Ishikawa (cell line): ENCODE data around the gene GNB2.

Experiments used
- CEBPB ChIP-seq: IDR thresholded peaks from 2 replicates; pipeline ENCODE4 v1.6.1; 2012
- CREB1 ChIP-seq: IDR thresholded peaks from 2 replicates; pipeline ENCODE4 v1.6.1; 2012; ENCODE audit warnings: low read depth
- EGR1 ChIP-seq: IDR thresholded peaks from 2 replicates; pipeline ENCODE4 v1.6.1; 2012
- EP300 ChIP-seq: IDR thresholded peaks from 2 replicates; pipeline ENCODE4 v1.6.1; 2012; ENCODE audit warnings: borderline replicate concordance
- FOXM1 ChIP-seq: IDR thresholded peaks from 2 replicates; pipeline ENCODE4 v1.6.1; 2012; ENCODE audit warnings: low read depth, borderline replicate concordance
- NFIC ChIP-seq: IDR thresholded peaks from 2 replicates; pipeline ENCODE4 v1.6.1; 2012
- RAD21 ChIP-seq: IDR thresholded peaks from 2 replicates; pipeline ENCODE4 v1.6.1; 2012; ENCODE audit warnings: low read depth
- TAF1 ChIP-seq: IDR thresholded peaks from 2 replicates; pipeline ENCODE4 v1.6.1; 2012; ENCODE audit warnings: low read depth, mild to moderate bottlenecking
- TCF12 ChIP-seq: IDR thresholded peaks from 2 replicates; pipeline ENCODE4 v1.6.1; 2012; ENCODE audit warnings: low read depth
- TEAD4 ChIP-seq: IDR thresholded peaks from 2 replicates; pipeline ENCODE4 v1.6.1; 2012
- YY1 ChIP-seq: IDR thresholded peaks from 2 replicates; pipeline ENCODE4 v1.6.1; 2012; ENCODE audit warnings: low read depth
- ZBTB7A ChIP-seq: IDR thresholded peaks from 2 replicates; pipeline ENCODE4 v1.6.1; 2012; ENCODE audit warnings: low read depth
- TF ChIP-seq, protein P1 (sequence below): IDR thresholded peaks from 2 replicates; pipeline ENCODE4 v1.6.1; 2012
- TF ChIP-seq, protein P2 (sequence below): IDR thresholded peaks from 2 replicates; pipeline ENCODE4 v1.6.1; 2012; ENCODE audit warnings: low read depth, mild to moderate bottlenecking
- TF ChIP-seq, protein P3 (sequence below): IDR thresholded peaks from 2 replicates; pipeline ENCODE4 v1.6.1; 2012

The GNB2 gene

GRCh38 chr7:100681491-100682227 is 8.1 kb downstream of the GNB2 start:
- TF ChIP-seq TEAD4, result no peak
- TF ChIP-seq, protein P1, sequence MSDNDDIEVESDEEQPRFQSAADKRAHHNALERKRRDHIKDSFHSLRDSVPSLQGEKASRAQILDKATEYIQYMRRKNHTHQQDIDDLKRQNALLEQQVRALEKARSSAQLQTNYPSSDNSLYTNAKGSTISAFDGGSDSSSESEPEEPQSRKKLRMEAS, result no peak
- no peak for TF ChIP-seq FOXM1
- TF ChIP-seq NFIC, result no peak
- TF ChIP-seq, protein P2, sequence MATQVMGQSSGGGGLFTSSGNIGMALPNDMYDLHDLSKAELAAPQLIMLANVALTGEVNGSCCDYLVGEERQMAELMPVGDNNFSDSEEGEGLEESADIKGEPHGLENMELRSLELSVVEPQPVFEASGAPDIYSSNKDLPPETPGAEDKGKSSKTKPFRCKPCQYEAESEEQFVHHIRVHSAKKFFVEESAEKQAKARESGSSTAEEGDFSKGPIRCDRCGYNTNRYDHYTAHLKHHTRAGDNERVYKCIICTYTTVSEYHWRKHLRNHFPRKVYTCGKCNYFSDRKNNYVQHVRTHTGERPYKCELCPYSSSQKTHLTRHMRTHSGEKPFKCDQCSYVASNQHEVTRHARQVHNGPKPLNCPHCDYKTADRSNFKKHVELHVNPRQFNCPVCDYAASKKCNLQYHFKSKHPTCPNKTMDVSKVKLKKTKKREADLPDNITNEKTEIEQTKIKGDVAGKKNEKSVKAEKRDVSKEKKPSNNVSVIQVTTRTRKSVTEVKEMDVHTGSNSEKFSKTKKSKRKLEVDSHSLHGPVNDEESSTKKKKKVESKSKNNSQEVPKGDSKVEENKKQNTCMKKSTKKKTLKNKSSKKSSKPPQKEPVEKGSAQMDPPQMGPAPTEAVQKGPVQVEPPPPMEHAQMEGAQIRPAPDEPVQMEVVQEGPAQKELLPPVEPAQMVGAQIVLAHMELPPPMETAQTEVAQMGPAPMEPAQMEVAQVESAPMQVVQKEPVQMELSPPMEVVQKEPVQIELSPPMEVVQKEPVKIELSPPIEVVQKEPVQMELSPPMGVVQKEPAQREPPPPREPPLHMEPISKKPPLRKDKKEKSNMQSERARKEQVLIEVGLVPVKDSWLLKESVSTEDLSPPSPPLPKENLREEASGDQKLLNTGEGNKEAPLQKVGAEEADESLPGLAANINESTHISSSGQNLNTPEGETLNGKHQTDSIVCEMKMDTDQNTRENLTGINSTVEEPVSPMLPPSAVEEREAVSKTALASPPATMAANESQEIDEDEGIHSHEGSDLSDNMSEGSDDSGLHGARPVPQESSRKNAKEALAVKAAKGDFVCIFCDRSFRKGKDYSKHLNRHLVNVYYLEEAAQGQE, result no peak
- no peak for TF ChIP-seq RAD21
- no peak for TF ChIP-seq YY1
- no peak for TF ChIP-seq TCF12
- TF ChIP-seq TAF1, result no peak
- TF ChIP-seq EP300, result no peak
- TF ChIP-seq EGR1, result no peak
- TF ChIP-seq CREB1, result no peak
- TF ChIP-seq, protein P3, sequence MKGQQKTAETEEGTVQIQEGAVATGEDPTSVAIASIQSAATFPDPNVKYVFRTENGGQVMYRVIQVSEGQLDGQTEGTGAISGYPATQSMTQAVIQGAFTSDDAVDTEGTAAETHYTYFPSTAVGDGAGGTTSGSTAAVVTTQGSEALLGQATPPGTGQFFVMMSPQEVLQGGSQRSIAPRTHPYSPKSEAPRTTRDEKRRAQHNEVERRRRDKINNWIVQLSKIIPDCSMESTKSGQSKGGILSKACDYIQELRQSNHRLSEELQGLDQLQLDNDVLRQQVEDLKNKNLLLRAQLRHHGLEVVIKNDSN, result no peak
- TF ChIP-seq ZBTB7A, result no peak
- no peak for TF ChIP-seq CEBPB

DNA sequence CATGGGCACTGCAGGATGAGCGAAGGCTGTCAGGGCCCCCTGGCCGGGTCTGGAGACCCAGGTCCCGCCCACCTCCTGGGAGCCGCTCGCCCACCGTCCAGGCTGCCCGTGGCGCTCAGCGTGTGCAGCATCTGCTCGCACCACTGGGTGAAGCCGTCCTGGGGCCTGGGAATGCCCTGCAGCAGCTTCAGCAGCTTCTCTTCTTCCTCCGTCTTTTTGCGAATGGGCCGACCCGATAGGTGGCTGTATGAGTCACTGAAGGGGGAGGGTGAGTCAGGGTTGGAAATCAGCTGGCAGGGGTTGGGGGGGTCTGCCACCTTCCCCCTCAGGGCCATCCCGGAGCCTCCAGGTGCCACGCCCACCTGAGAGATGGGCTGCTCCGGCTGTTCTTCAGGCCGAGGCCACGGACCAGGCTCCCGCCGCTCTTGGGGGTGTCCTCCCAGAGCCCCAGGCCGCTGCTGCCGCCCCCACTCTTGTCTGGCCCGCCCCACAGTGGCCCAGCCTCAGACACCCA is 8.7 kb downstream of the GNB2 start:
- TF ChIP-seq, protein P3, result no peak
- TF ChIP-seq EGR1 (no peak), CEBPB (no peak), FOXM1 (no peak), TEAD4 (no peak), EP300 (no peak), NFIC (no peak), CREB1 (no peak), TAF1 (no peak), RAD21 (no peak), ZBTB7A (no peak)
- TF ChIP-seq, protein P1, result no peak

DNA sequence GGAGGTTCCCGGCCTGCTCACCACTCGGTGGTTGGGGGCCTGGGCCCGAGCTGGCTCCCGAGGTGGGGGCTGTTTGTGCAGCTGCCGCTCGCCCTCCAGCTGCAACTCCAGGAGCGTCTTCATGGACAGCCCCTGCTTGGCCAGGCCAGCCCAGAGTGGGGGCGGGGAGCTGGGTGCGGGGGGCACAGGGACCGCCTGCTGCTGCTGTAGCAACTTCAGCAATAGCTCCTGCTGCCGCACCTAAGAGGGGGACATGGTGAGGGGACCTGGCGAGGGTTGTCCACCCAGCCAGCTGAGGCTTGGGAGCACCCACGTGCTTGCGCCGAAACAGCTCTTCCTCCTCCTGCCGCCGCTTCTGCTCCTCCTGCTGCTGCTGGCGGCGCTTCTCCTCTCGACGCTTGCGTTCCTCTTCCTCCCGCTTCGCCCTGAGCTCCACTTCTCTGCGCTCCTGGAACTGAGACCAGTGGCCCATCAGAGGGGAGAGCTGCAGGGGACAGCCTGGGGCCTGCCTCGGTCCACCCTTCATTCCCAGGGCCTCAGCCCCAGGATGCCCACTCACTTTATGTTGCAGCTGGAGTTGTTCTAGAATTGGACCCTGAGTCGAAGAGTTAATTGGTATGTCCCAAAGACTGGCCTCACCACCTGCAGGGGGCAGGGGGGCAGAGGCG is 9.6 kb downstream of the GNB2 start:
- TF ChIP-seq TAF1 (no peak), ZBTB7A (no peak), YY1 (no peak), EGR1 (no peak)
- TF ChIP-seq, protein P2, result no peak

DNA sequence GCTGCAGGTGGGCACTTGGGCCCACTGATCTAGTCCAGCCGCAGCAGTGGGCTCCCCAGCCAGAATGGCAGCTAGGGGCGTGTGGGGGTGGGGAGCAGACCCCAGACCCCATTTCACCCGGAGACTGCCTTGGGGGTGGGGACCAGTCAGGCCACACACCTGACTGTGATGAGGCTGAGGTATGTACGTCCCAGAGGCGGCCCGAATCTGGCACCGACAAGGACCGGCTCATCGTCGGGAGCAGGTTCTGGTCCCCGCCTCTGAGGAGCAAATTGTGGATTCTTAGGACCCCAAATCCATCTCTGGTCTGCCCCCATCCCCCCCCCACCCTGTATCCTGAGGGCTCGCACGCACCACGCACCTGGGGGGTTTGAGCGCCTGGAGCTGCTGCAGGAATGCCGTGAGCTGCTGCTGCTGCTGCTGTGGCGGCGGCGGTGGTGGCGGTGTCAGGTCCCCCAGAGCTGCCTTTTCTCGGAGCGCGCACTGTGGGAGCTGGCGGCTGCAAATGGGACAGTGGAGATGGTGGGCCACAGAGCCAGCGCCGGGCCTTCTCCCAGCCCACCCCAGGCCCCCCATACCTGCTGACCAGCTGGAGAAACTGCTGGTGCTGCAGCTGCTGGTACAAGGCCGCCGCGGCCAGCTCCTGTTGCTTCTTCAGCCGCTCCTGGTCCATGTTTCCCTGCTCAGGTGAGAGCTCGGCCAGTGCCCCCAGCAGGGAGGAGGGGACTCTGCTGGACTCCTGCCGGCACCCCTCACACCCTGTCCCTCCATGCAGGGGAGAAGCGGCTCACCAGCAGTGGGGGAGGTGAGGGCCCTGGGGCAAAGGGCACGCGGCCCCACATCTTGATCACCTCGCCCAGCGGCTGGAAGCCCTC is 10.4 kb downstream of the GNB2 start:
- TF ChIP-seq NFIC (no peak), FOXM1 (no peak), EGR1 (no peak), ZBTB7A (no peak), RAD21 (no peak), YY1 (no peak)

DNA sequence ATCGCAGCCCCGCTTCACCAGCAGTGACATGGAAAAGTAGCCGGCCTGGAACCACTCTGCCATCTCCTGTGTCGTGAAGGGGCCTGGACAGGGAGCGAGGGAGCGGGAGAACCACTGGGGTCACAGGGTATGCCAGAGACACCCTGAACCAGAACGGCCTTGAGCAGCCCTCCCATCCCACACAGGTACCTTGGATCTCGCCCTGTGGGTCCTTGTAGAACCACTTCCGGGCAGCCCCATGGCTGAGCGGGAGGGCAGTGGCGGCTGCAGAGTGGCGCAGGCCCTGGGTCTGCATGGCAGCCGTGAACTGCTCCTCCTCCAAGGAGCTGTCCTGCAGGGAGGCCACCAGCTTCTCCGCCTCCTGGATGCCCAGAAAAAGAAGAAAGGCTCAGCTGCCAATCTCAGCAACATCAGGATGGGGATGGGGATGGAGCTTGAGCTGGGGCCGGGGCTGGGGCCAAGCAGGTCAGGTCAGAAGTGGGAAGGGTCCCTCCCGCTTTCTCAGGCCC is 11.0 kb downstream of the GNB2 start:
- no peak for TF ChIP-seq RAD21
- TF ChIP-seq TCF12, result no peak
- TF ChIP-seq, protein P2, result no peak
- no peak for TF ChIP-seq TEAD4
